H1 (cell line): ENCODE data around the gene CACNA1C. TPM values are rescaled to one million over a fixed set of nuclear protein-coding genes. Genes with fewer than 3 reads are reported as not detected.

Experiments used
- CTCF ChIA-PET: fragments of 300-600 bp; sonication (Branson Sonifier 250); formaldehyde crosslinking; loops from one replicate; lab custom pipeline; 2021; ENCODE audit not compliant: partially characterized antibody; lab: Charles Lee
- POLR2A ChIA-PET: fragments of 300-600 bp; sonication (Branson Sonifier 250); formaldehyde crosslinking; loops from one replicate; lab custom pipeline; 2021; ENCODE audit warnings: inconsistent platforms; ENCODE audit not compliant: partially characterized antibody; lab: Charles Lee
- DNase-seq, 2 experiments: peaks; one replicate each; pipeline versions ENCODE4 v3.0.0 to v3.0.0-alpha.2; 2010 to 2022; ENCODE audit warnings: low spot score in 2 of 2, low read depth in 1 of 2, mixed read lengths in 1 of 2
- FAIRE-seq: peaks from 2 replicates; lab custom pipeline; 2011; peaks lifted over from hg19 to GRCh38; lab: Jason Lieb, UNC
- H2AFZ ChIP-seq: 2 replicates; pipeline ENCODE4 v1.8.1; 2012; ENCODE audit warnings: low read length, inconsistent platforms
- H2AK5ac ChIP-seq: 2 replicates; pipeline ENCODE4 v1.6.1; 2013; ENCODE audit warnings: low read depth, low read length
- H2BK120ac ChIP-seq: replicated peaks from 2 replicates; pipeline ENCODE3; 2013; ENCODE audit warnings: low read depth, low read length, inconsistent platforms
- H2BK12ac ChIP-seq: 2 replicates; pipeline ENCODE4 v1.6.1; 2013; ENCODE audit warnings: low read depth, low read length
- H2BK15ac ChIP-seq: 2 replicates; pipeline ENCODE4 v1.6.1; 2013; ENCODE audit warnings: low read length
- H2BK20ac ChIP-seq: 2 replicates; pipeline ENCODE4 v1.6.1; 2013; ENCODE audit warnings: low read length
- H2BK5ac ChIP-seq: 2 replicates; pipeline ENCODE4 v1.6.1; 2013; ENCODE audit warnings: low read depth, low read length
- H3K14ac ChIP-seq: 2 replicates; pipeline ENCODE4 v1.6.1; 2013; ENCODE audit warnings: inconsistent platforms; ENCODE audit not compliant: insufficient read length
- H3K18ac ChIP-seq: 2 replicates; pipeline ENCODE4 v1.6.1; 2013; ENCODE audit warnings: low read length; ENCODE audit errors: extremely low read depth
- H3K23ac ChIP-seq: 2 replicates; pipeline ENCODE4 v1.6.1; 2013; ENCODE audit warnings: inconsistent platforms; ENCODE audit not compliant: insufficient read length
- H3K23me2 ChIP-seq: 2 replicates; pipeline ENCODE4 v1.6.1; 2013; ENCODE audit warnings: low read depth, low read length
- H3K27ac ChIP-seq: 2 replicates; pipeline ENCODE4 v1.6.1; 2011; ENCODE audit warnings: low read depth, low read length, inconsistent platforms
- H3K27me3 ChIP-seq, 4 experiments: replicated peaks in 1 of 4; 1 replicate in 1 of 4; 2 replicates in 3 of 4; pipeline versions ENCODE4 v1.6.1 to v1.8.1; 2011 to 2013; ENCODE audit warnings: low read length in 3 of 4, mild to moderate bottlenecking in 3 of 4, inconsistent platforms in 2 of 4, mixed read lengths in 2 of 4, moderate library complexity in 1 of 4; ENCODE audit not compliant: control insufficient read depth in 3 of 4, insufficient read depth in 3 of 4; ENCODE audit errors: extremely low read depth in 1 of 4
- H3K36me3 ChIP-seq, 4 experiments: 2 replicates each; pipeline versions ENCODE4 v1.6.1 to v1.8.1; 2011 to 2013; ENCODE audit warnings: mild to moderate bottlenecking in 4 of 4, low read length in 3 of 4, moderate library complexity in 2 of 4, control low read depth in 1 of 4, inconsistent platforms in 1 of 4; ENCODE audit not compliant: insufficient read depth in 4 of 4, control insufficient read depth in 2 of 4
- H3K4ac ChIP-seq: replicated peaks from 2 replicates; pipeline ENCODE3; 2013; ENCODE audit warnings: low read length, low read depth, mixed read lengths, inconsistent platforms; ENCODE audit not compliant: insufficient read length
- H3K4me1 ChIP-seq, 4 experiments: replicated peaks in 1 of 4; 1 replicate in 1 of 4; 2 replicates in 3 of 4; pipeline versions ENCODE4 v1.6.1 to v1.8.1; 2011 to 2013; ENCODE audit warnings: low read length in 3 of 4, inconsistent platforms in 2 of 4, mixed read lengths in 1 of 4; ENCODE audit not compliant: insufficient read depth in 4 of 4, control insufficient read depth in 3 of 4
- H3K4me2 ChIP-seq, 2 experiments: 2 replicates each; pipeline versions ENCODE4 v1.6.1 to v1.8.1; 2011 to 2013; ENCODE audit warnings: low read depth in 2 of 2, low read length in 2 of 2, control low read depth in 1 of 2, inconsistent platforms in 1 of 2, mild to moderate bottlenecking in 1 of 2; ENCODE audit not compliant: insufficient read depth in 1 of 2
- H3K4me3 ChIP-seq, 4 experiments: fragments of 200-600, 300-600 bp in 1 of 4; sonication (generic), shearing (Covaris generic), sonication (Bioruptor Twin) in 1 of 4; 2 replicates each; pipeline versions ENCODE4 v1.5.1 to v1.8.1; 2011 to 2016; ENCODE audit warnings: low read length in 4 of 4, low read depth in 3 of 4, control low read depth in 2 of 4, inconsistent platforms in 2 of 4, mild to moderate bottlenecking in 2 of 4, mixed read lengths in 1 of 4, moderate library complexity in 1 of 4; ENCODE audit not compliant: insufficient read depth in 2 of 4; ENCODE audit errors: extremely low read depth in 1 of 4
- H3K56ac ChIP-seq: replicated peaks from 2 replicates; pipeline ENCODE3; 2013; ENCODE audit warnings: low read depth, mild to moderate bottlenecking, mixed read lengths, low read length, inconsistent platforms; ENCODE audit not compliant: insufficient read length
- H3K79me1 ChIP-seq: 2 replicates; pipeline ENCODE4 v1.6.1; 2013; ENCODE audit warnings: low read depth, low read length, control low read depth
- H3K79me2 ChIP-seq, 2 experiments: 2 replicates each; pipeline versions ENCODE4 v1.6.1 to v1.8.1; 2012 to 2013; ENCODE audit warnings: low read length in 2 of 2, mild to moderate bottlenecking in 2 of 2, inconsistent platforms in 1 of 2; ENCODE audit not compliant: insufficient read depth in 2 of 2, control insufficient read depth in 1 of 2
- H3K9ac ChIP-seq, 4 experiments: replicated peaks in 1 of 4; 1 replicate in 1 of 4; 2 replicates in 3 of 4; pipeline versions ENCODE4 v1.6.1 to v1.8.1; 2011 to 2013; ENCODE audit warnings: low read depth in 3 of 4, low read length in 3 of 4, control low read depth in 2 of 4, mild to moderate bottlenecking in 2 of 4, moderate library complexity in 2 of 4, inconsistent platforms in 1 of 4; ENCODE audit errors: extremely low read depth in 1 of 4
- H3K9me3 ChIP-seq, 2 experiments: 2 replicates each; pipeline versions ENCODE4 v1.6.1 to v1.8.1; 2012 to 2013; ENCODE audit warnings: mild to moderate bottlenecking in 2 of 2, moderate library complexity in 2 of 2, control low read depth in 1 of 2, inconsistent platforms in 1 of 2, low read depth in 1 of 2, low read length in 1 of 2, mixed read lengths in 1 of 2; ENCODE audit not compliant: insufficient read depth in 2 of 2
- H4K20me1 ChIP-seq, 2 experiments: replicated peaks in 1 of 2; 2 replicates each; pipeline versions ENCODE3 to v1.8.1; 2011 to 2013; ENCODE audit warnings: inconsistent platforms in 2 of 2, low read length in 2 of 2, mild to moderate bottlenecking in 1 of 2; ENCODE audit not compliant: insufficient read depth in 2 of 2, control insufficient read depth in 1 of 2
- H4K5ac ChIP-seq: 2 replicates; pipeline ENCODE4 v1.6.1; 2013; ENCODE audit warnings: low read length, low read depth, mixed read lengths, inconsistent platforms; ENCODE audit not compliant: insufficient read length
- H4K8ac ChIP-seq: 2 replicates; pipeline ENCODE4 v1.8.0; 2013; ENCODE audit warnings: mild to moderate bottlenecking, moderate library complexity, low read length, inconsistent platforms; ENCODE audit not compliant: insufficient read depth; ENCODE audit errors: extremely low read depth
- H4K91ac ChIP-seq: replicated peaks from 2 replicates; pipeline ENCODE3; 2013; ENCODE audit warnings: low read length, mixed read lengths, inconsistent platforms; ENCODE audit not compliant: insufficient read length
- ATF2 ChIP-seq: IDR thresholded peaks from 2 replicates; pipeline ENCODE4 v1.6.1; 2012; ENCODE audit warnings: low read length, inconsistent platforms
- EZH2 ChIP-seq: fragments of 200-600 bp; sonication (generic); IDR thresholded peaks from 2 replicates; pipeline ENCODE4 v1.7.1; 2012; ENCODE audit warnings: low read depth, mild to moderate bottlenecking, moderate library complexity, low read length, inconsistent platforms; ENCODE audit not compliant: severe bottlenecking
- GABPA ChIP-seq: IDR thresholded peaks from 2 replicates; pipeline ENCODE4 v1.6.1; 2011; ENCODE audit warnings: mild to moderate bottlenecking, low read length, moderate library complexity, borderline replicate concordance; ENCODE audit not compliant: insufficient read depth
- JUN ChIP-seq: IDR thresholded peaks from 2 replicates; pipeline ENCODE4 v1.6.1; 2011; ENCODE audit warnings: low read depth, mild to moderate bottlenecking, improper control_type of control experiment, low read length
- KDM1A ChIP-seq: fragments of 200-600, 300-600 bp; sonication (generic); IDR thresholded peaks from 2 replicates; pipeline ENCODE4 v1.7.1; 2016; ENCODE audit warnings: mild to moderate bottlenecking, low read length, borderline replicate concordance
- WGBS, 2 experiments: shearing (Covaris generic) in 1 of 2; methylation state at CpG; one replicate each; pipeline versions ENCODE4 v1.1.6 to v1.1.7; 2013 to 2015; ENCODE audit warnings: low lambda C conversion rate in 2 of 2, mixed read lengths in 2 of 2, inconsistent platforms in 1 of 2, low coverage in 1 of 2, missing lambda C conversion rate in 1 of 2; ENCODE audit not compliant: insufficient replicate concordance in 2 of 2, insufficient coverage in 1 of 2, insufficient read length in 1 of 2; ENCODE audit errors: extremely low coverage in 1 of 2, missing lambda C conversion rate in 1 of 2; 5-methylcytosine and 5-hydroxymethylcytosine counted together
- polyA plus RNA-seq, 7 experiments: library from polyadenylated mRNA; depleted of rRNA in 3 of 7; stranded (reverse) in 5 of 7; unstranded in 2 of 7; fragments of >200 nt in 5 of 7; fragments of 200-250 nt in 2 of 7; gene quantifications; 1 replicate in 5 of 7; 2 replicates in 1 of 7; 4 replicates in 1 of 7; pipeline versions ENCODE4 v1.2.1 to v1.2.3, GENCODE V29; 2011 to 2013; ENCODE audit warnings: missing spikeins in 2 of 7, mixed read lengths in 2 of 7
- total RNA-seq: library from RNA; stranded (reverse); fragmentation: NEBNext Ultra II Directional; extraction: Animal tissue kit (Norgen Biotek cat#: 25700); gene quantifications from 2 replicates; pipeline ENCODE4 v1.2.1, GENCODE V29; 2021

CACNA1C gene
- total and polyA plus RNA-seq, 2 of the 8 experiments (the other 6 are each of a cell fraction or from before 2014, with no cell fraction given), result 1.3 TPM

- Histone ChIP-seq H2AK5ac (no peak overlapping the region), H3K9ac (no peak overlapping the region), H2BK5ac (no peak overlapping the region), H3K27ac (no peak overlapping the region), H3K4ac (no peak overlapping the region), H2BK20ac (no peak overlapping the region), H3K79me2 (no peaks in the 10 kb centered on the region), H2BK12ac (no peak overlapping the region), H3K56ac (no peak overlapping the region), H4K5ac (no peak overlapping the region), H3K79me1 (no peaks in the 10 kb centered on the region), H3K18ac (no peak overlapping the region), H3K23ac (no peak overlapping the region), H2AFZ (no peak overlapping the region), H2BK120ac (no peak overlapping the region), H4K20me1 (no peaks in the 10 kb centered on the region), H3K9me3 (no peaks in the 10 kb centered on the region), H3K4me3 (no peak overlapping the region), H2BK15ac (no peak overlapping the region), H3K27me3 (no peaks in the 10 kb centered on the region), H3K4me2 (no peak overlapping the region), H4K91ac (no peak overlapping the region), H4K8ac (no peak overlapping the region), H3K36me3 (no peaks in the 10 kb centered on the region), H3K4me1 (peaks cover 0 to 2% (median 0%) of the 10 kb centered on the region in 4 experiments; a peak in 2 of 7 replicates), H3K14ac (no peak overlapping the region), H3K23me2 (no peaks in the 10 kb centered on the region)
- CTCF ChIA-PET, result interaction anchor here (1.2 to 1.5 kb wide), 2 partner anchors 29 to 94 kb away, joined by 4 read pairs; no protein-coding TSS in a partner anchor
- TF ChIP-seq GABPA (no peak), ATF2 (no peak), JUN (no peak), EZH2 (no peak), KDM1A (no peak)
- DNase-seq, result no peak
- POLR2A ChIA-PET, result no interaction called here
- 95% methylated on average over 5 of the region's 5 CpGs; no CpG with 5 or more reads in 1 of the 2 experiments for WGBS, 2 experiments
- FAIRE-seq, result no peak
Measured at GRCh38 chr12:2152134-2152533, 99.3 kb downstream of the CACNA1C start.
